NCI-H226 (cell line): ENCODE data around the gene HBS1L.

Experiments
- DNase-seq: peaks from one replicate; pipeline ENCODE4 v3.0.0-alpha.2; 2015

The HBS1L gene

GRCh38 chr6:134995536-134995935 is 59.1 kb downstream of the HBS1L start:
- DNase-seq = no peak

- no peak for DNase-seq
These were observed 60.2 kb downstream of the HBS1L start for GRCh38 chr6:134994431-134994830.

GRCh38 chr6:134992155-134992554 is 62.5 kb downstream of the HBS1L start:
- DNase-seq = no peak

GRCh38 chr6:134990262-134990661 is 64.4 kb downstream of the HBS1L start:
- no peak for DNase-seq

- DNase-seq = no peak
These were observed 69.8 kb downstream of the HBS1L start for GRCh38 chr6:134984821-134985220.

- DNase-seq = no peak
These were observed 70.8 kb downstream of the HBS1L start for GRCh38 chr6:134983823-134984222.

- no peak for DNase-seq
These were observed 72.5 kb downstream of the HBS1L start for GRCh38 chr6:134982161-134982560.

- DNase-seq = peak; percentile 80
These were observed 73.8 kb downstream of the HBS1L start for GRCh38 chr6:134980846-134981245.

- peak; percentile 39 for DNase-seq
These were observed 75.5 kb downstream of the HBS1L start for GRCh38 chr6:134979142-134979541.

- DNase-seq = no peak
These were observed 80.3 kb downstream of the HBS1L start for GRCh38 chr6:134974370-134974769.

GRCh38 chr6:134967711-134968110 is 86.9 kb downstream of the HBS1L start:
- no peak for DNase-seq

- no peak for DNase-seq
These were observed 90.0 kb downstream of the HBS1L start for GRCh38 chr6:134964451-134965203.

GRCh38 chr6:134962421-134962820 is 92.2 kb downstream of the HBS1L start:
- no peak for DNase-seq

GRCh38 chr6:134961366-134961765 is 93.3 kb downstream of the HBS1L start:
- DNase-seq = no peak

- DNase-seq = no peak
These were observed 95.0 kb downstream of the HBS1L start for GRCh38 chr6:134959603-134960002.

- no peak for DNase-seq
These were observed 97.9 kb downstream of the HBS1L start for GRCh38 chr6:134956676-134957075.

GRCh38 chr6:134956032-134956431 is 98.6 kb downstream of the HBS1L start:
- DNase-seq = peak; percentile 33

- DNase-seq = peak; percentile 74
These were observed 100.2 kb downstream of the HBS1L start for GRCh38 chr6:134954272-134955000.

- DNase-seq = no peak
These were observed 102.9 kb downstream of the HBS1L start for GRCh38 chr6:134951494-134952263.

GRCh38 chr6:134950482-134950881 is 104.1 kb downstream of the HBS1L start:
- DNase-seq = no peak

GRCh38 chr6:134949927-134950326 is 104.7 kb downstream of the HBS1L start, which contains the start of gene ALDH8A1:
Gene ALDH8A1 (minus strand): TSS chr6:134950101. CDS start chr6:134950053, 48 bp downstream.
- no peak for DNase-seq

GRCh38 chr6:134948691-134949090 is 105.9 kb downstream of the HBS1L start:
- DNase-seq = no peak

GRCh38 chr6:134948142-134948541 is 106.5 kb downstream of the HBS1L start:
- DNase-seq = no peak

- DNase-seq = no peak
These were observed 109.6 kb downstream of the HBS1L start for GRCh38 chr6:134945045-134945444.
